Neural cell (in vitro differentiated cells): ENCODE data around the gene SLC7A1. TPM values are rescaled to one million over a fixed set of nuclear protein-coding genes. Genes with fewer than 3 reads are reported as not detected.

Source experiments
- H2AFZ ChIP-seq: fragments of 200-600, 300-800 bp; sonication (generic), shearing (Covaris generic); 2 replicates; pipeline ENCODE4 v1.6.0; 2014; ENCODE audit warnings: low read depth, mild to moderate bottlenecking, antibody characterized with exemption, low read length, moderate library complexity
- H3F3A ChIP-seq: fragments of 200-600 bp; shearing (Covaris generic); 2 replicates; pipeline ENCODE4 v1.6.1; 2016; ENCODE audit warnings: mild to moderate bottlenecking, moderate library complexity, mixed read lengths, antibody characterized with exemption, low read length; ENCODE audit not compliant: insufficient read depth, poor library complexity, severe bottlenecking
- H3K27ac ChIP-seq: fragments of 200-600, 300-800 bp; sonication (generic), shearing (Covaris generic); 2 replicates; pipeline ENCODE4 v1.5.1; 2014; ENCODE audit warnings: mild to moderate bottlenecking, low read length, moderate library complexity
- H3K27me3 ChIP-seq: fragments of 300-800, 200-600 bp; sonication (generic), shearing (Covaris generic); 2 replicates; pipeline ENCODE4 v1.6.0; 2014; ENCODE audit warnings: mild to moderate bottlenecking, low read depth, low read length, moderate library complexity; ENCODE audit not compliant: insufficient read depth
- H3K36me3 ChIP-seq: fragments of 300-800, 200-600 bp; sonication (generic), shearing (Covaris generic); 2 replicates; pipeline ENCODE4 v1.5.1; 2014; ENCODE audit warnings: mild to moderate bottlenecking, antibody characterized with exemption, low read length, moderate library complexity; ENCODE audit not compliant: insufficient read depth
- H3K4me2 ChIP-seq: fragments of 300-800, 200-600 bp; sonication (generic), shearing (Covaris generic); 2 replicates; pipeline ENCODE4 v1.6.0; 2014; ENCODE audit warnings: mild to moderate bottlenecking, low read length
- H3K4me3 ChIP-seq: fragments of 300-800, 200-600 bp; sonication (generic), shearing (Covaris generic); 2 replicates; pipeline ENCODE4 v1.5.1; 2014; ENCODE audit warnings: mild to moderate bottlenecking, low read length, moderate library complexity
- H3K79me2 ChIP-seq: fragments of 200-600 bp; shearing (Covaris generic); replicated peaks from 2 replicates; pipeline ENCODE4 v1.6.0; 2014; ENCODE audit warnings: mild to moderate bottlenecking, low read length, moderate library complexity; ENCODE audit not compliant: insufficient read depth
- H3K9ac ChIP-seq: fragments of 300-800, 200-600 bp; sonication (generic), shearing (Covaris generic); 2 replicates; pipeline ENCODE4 v1.6.1; 2016; ENCODE audit warnings: mild to moderate bottlenecking, low read length, mixed read lengths
- H3K9me2 ChIP-seq: fragments of 200-600 bp; shearing (Covaris generic); 2 replicates; pipeline ENCODE4 v1.6.1; 2016; ENCODE audit warnings: mild to moderate bottlenecking, low read length, mixed read lengths; ENCODE audit not compliant: insufficient read depth
- H3K9me3 ChIP-seq: fragments of 200-600, 300-800 bp; sonication (generic), shearing (Covaris generic); 2 replicates; pipeline ENCODE4 v1.6.1; 2016; ENCODE audit warnings: mild to moderate bottlenecking, mixed run types, low read length, moderate library complexity, mixed read lengths
- H4K20me1 ChIP-seq: fragments of 200-600 bp; shearing (Covaris generic); 2 replicates; pipeline ENCODE4 v1.6.1; 2016; ENCODE audit warnings: mild to moderate bottlenecking, mixed run types; ENCODE audit not compliant: insufficient read depth
- EP300 ChIP-seq: fragments of 450-650 bp; conservative IDR thresholded peaks from 2 replicates; pipeline ENCODE4 v1.6.1; 2014; ENCODE audit warnings: antibody characterized with exemption, mild to moderate bottlenecking, moderate library complexity; ENCODE audit not compliant: poor library complexity, severe bottlenecking
- EZH2 ChIP-seq: fragments of 200-600, 300-800 bp; shearing (Covaris generic), sonication (generic); IDR thresholded peaks from 2 replicates; pipeline ENCODE4 v1.6.1; 2014; ENCODE audit warnings: antibody characterized with exemption, low read length, borderline replicate concordance, mild to moderate bottlenecking; ENCODE audit not compliant: insufficient read depth, poor library complexity, severe bottlenecking
- MXI1 ChIP-seq: fragments of 450-650 bp; conservative IDR thresholded peaks from 2 replicates; pipeline ENCODE4 v1.6.1; 2014; ENCODE audit warnings: antibody characterized with exemption, mild to moderate bottlenecking; ENCODE audit not compliant: poor library complexity, severe bottlenecking
- POLR2AphosphoS5 ChIP-seq: IDR thresholded peaks from 2 replicates; pipeline ENCODE4 v1.6.1; 2012
- RAD21 ChIP-seq: fragments of 450-650 bp; conservative IDR thresholded peaks from 2 replicates; pipeline ENCODE4 v1.6.1; 2014; ENCODE audit warnings: antibody characterized with exemption, mild to moderate bottlenecking, moderate library complexity
- SMC3 ChIP-seq: fragments of 450-650 bp; conservative IDR thresholded peaks from 2 replicates; pipeline ENCODE4 v1.6.1; 2014; ENCODE audit warnings: antibody characterized with exemption, mild to moderate bottlenecking, moderate library complexity; ENCODE audit not compliant: poor library complexity
- TAF1 ChIP-seq: IDR thresholded peaks from 2 replicates; pipeline ENCODE4 v1.6.1; 2012; ENCODE audit warnings: low read depth
- polyA plus RNA-seq: library from polyadenylated mRNA; depleted of rRNA; stranded (reverse); fragments of >200 nt; gene quantifications from 2 replicates; pipeline ENCODE4 v1.2.3, GENCODE V29; 2014
- TF ChIP-seq, protein P1 (sequence below): IDR thresholded peaks from 2 replicates; pipeline ENCODE4 v1.6.1; 2012; ENCODE audit warnings: borderline replicate concordance
- TF ChIP-seq, protein P2 (sequence below): fragments of 450-650 bp; IDR thresholded peaks from 2 replicates; pipeline ENCODE4 v1.5.1; 2014; ENCODE audit warnings: antibody characterized with exemption, mild to moderate bottlenecking, moderate library complexity; ENCODE audit not compliant: poor library complexity, severe bottlenecking

The SLC7A1 gene
- polyA plus RNA-seq, 1 donor from 2014 or later = 2.6 TPM

DNA sequence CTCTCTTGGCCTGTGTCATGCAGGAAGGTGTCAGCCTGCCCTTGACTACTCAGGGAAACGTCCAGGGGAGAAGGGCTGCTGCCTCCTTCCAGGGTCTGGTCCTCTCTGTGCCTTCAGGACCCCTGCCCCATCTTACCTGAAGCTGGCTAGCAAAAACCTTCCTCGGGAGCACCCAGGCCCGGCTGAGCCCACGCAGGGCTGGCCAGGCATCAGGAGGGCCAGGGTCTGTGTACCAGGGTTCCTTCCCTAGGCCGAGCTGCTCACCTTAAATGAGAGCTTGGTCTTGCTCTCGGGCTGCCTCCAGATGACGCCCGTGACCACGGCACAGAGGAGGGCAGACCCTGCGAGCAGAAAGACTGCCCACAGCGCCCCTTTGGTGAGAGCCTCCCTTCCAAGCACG lies 78.6 kb downstream of the SLC7A1 start:
- Histone ChIP-seq H3K4me2 (no peak overlapping the region), H4K20me1 (no peaks in the 10 kb centered on the region), H3K9ac (no peak overlapping the region), H3K9me2 (no peaks in the 10 kb centered on the region), H3K27me3 (no peaks in the 10 kb centered on the region), H2AFZ (no peak overlapping the region), H3K27ac (no peak overlapping the region), H3F3A (no peaks in the 10 kb centered on the region), H3K9me3 (no peaks in the 10 kb centered on the region), H3K36me3 (peaks cover 8% of the 10 kb centered on the region), H3K79me2 (no peaks in the 10 kb centered on the region), H3K4me3 (no peak overlapping the region)
- TF ChIP-seq EZH2 = no peak
- no peak for TF ChIP-seq TAF1
- no peak for TF ChIP-seq SMC3
- no peak for TF ChIP-seq MXI1
- TF ChIP-seq EP300 = no peak
- TF ChIP-seq, protein P1, sequence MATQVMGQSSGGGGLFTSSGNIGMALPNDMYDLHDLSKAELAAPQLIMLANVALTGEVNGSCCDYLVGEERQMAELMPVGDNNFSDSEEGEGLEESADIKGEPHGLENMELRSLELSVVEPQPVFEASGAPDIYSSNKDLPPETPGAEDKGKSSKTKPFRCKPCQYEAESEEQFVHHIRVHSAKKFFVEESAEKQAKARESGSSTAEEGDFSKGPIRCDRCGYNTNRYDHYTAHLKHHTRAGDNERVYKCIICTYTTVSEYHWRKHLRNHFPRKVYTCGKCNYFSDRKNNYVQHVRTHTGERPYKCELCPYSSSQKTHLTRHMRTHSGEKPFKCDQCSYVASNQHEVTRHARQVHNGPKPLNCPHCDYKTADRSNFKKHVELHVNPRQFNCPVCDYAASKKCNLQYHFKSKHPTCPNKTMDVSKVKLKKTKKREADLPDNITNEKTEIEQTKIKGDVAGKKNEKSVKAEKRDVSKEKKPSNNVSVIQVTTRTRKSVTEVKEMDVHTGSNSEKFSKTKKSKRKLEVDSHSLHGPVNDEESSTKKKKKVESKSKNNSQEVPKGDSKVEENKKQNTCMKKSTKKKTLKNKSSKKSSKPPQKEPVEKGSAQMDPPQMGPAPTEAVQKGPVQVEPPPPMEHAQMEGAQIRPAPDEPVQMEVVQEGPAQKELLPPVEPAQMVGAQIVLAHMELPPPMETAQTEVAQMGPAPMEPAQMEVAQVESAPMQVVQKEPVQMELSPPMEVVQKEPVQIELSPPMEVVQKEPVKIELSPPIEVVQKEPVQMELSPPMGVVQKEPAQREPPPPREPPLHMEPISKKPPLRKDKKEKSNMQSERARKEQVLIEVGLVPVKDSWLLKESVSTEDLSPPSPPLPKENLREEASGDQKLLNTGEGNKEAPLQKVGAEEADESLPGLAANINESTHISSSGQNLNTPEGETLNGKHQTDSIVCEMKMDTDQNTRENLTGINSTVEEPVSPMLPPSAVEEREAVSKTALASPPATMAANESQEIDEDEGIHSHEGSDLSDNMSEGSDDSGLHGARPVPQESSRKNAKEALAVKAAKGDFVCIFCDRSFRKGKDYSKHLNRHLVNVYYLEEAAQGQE = no peak
- TF ChIP-seq RAD21 = no peak
- TF ChIP-seq POLR2AphosphoS5 = no peak
- TF ChIP-seq, protein P2, sequence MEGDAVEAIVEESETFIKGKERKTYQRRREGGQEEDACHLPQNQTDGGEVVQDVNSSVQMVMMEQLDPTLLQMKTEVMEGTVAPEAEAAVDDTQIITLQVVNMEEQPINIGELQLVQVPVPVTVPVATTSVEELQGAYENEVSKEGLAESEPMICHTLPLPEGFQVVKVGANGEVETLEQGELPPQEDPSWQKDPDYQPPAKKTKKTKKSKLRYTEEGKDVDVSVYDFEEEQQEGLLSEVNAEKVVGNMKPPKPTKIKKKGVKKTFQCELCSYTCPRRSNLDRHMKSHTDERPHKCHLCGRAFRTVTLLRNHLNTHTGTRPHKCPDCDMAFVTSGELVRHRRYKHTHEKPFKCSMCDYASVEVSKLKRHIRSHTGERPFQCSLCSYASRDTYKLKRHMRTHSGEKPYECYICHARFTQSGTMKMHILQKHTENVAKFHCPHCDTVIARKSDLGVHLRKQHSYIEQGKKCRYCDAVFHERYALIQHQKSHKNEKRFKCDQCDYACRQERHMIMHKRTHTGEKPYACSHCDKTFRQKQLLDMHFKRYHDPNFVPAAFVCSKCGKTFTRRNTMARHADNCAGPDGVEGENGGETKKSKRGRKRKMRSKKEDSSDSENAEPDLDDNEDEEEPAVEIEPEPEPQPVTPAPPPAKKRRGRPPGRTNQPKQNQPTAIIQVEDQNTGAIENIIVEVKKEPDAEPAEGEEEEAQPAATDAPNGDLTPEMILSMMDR = no peak

GRCh38 chr13:29516012-29516411 lies 79.5 kb downstream of the SLC7A1 start:
- Histone ChIP-seq H3K9ac (no peak overlapping the region), H3K9me2 (no peaks in the 10 kb centered on the region), H3K9me3 (no peaks in the 10 kb centered on the region), H3K27ac (no peak overlapping the region), H3K79me2 (no peaks in the 10 kb centered on the region), H3K4me3 (no peak overlapping the region), H3K4me2 (no peak overlapping the region), H2AFZ (no peak overlapping the region), H4K20me1 (no peaks in the 10 kb centered on the region), H3K36me3 (peaks cover 8% of the 10 kb centered on the region), H3K27me3 (no peaks in the 10 kb centered on the region), H3F3A (no peaks in the 10 kb centered on the region)
- TF ChIP-seq POLR2AphosphoS5 (no peak), EZH2 (no peak), SMC3 (no peak), TAF1 (no peak), MXI1 (no peak), RAD21 (no peak), EP300 (no peak)
- TF ChIP-seq, protein P1 = no peak
- TF ChIP-seq, protein P2 = no peak
